OCI-LY7 (cell line): ENCODE measurements around the gene CHAF1A. TPM values are rescaled to one million over a fixed set of nuclear protein-coding genes. Genes with fewer than 3 reads are reported as not detected.

Experiments
- BruUV-seq: library from RNA; stranded (reverse); fragments of 400-500 nt; replicated peaks from 2 replicates; lab custom pipeline; 2021; lab: Mats Ljungman, UMichigan
- CTCF ChIA-PET: fragments of 300-600 bp; sonication (Branson Sonifier 250); formaldehyde crosslinking; loops from one replicate; lab custom pipeline; 2022; ENCODE audit warnings: antibody characterized with exemption; ENCODE audit not compliant: unreplicated experiment; lab: Charles Lee
- POLR2A ChIA-PET: fragments of 300-600 bp; sonication (Branson Sonifier 250); formaldehyde crosslinking; loops from one replicate; lab custom pipeline; 2022; ENCODE audit warnings: antibody characterized with exemption; lab: Charles Lee
- DNase-seq: peaks from one replicate; pipeline ENCODE4 v3.0.0-alpha.2; 2015; ENCODE audit warnings: low spot score
- H2AFZ ChIP-seq: fragments of 200-600 bp; sonication (generic), shearing (Covaris generic); 2 replicates; pipeline ENCODE4 v1.6.1; 2014; ENCODE audit warnings: mild to moderate bottlenecking, antibody characterized with exemption, low read length, moderate library complexity
- H3K27ac ChIP-seq: fragments of 200-600 bp; sonication (generic); 2 replicates; pipeline ENCODE4 v1.5.1; 2014; ENCODE audit warnings: mixed run types, low read depth, mild to moderate bottlenecking, moderate library complexity, low read length, inconsistent platforms; ENCODE audit not compliant: poor library complexity, severe bottlenecking
- H3K36me3 ChIP-seq: fragments of 200-600 bp; sonication (generic); 2 replicates; pipeline ENCODE4 v1.6.1; 2014; ENCODE audit warnings: mild to moderate bottlenecking, antibody characterized with exemption, low read length, moderate library complexity, mixed read lengths; ENCODE audit not compliant: insufficient read depth
- H3K4me1 ChIP-seq: fragments of 200-600 bp; sonication (generic); 2 replicates; pipeline ENCODE4 v1.5.1; 2014; ENCODE audit warnings: mild to moderate bottlenecking, low read length; ENCODE audit not compliant: insufficient read depth, poor library complexity, severe bottlenecking
- H3K4me2 ChIP-seq: fragments of 200-600 bp; sonication (generic); 2 replicates; pipeline ENCODE4 v1.6.1; 2014; ENCODE audit warnings: mild to moderate bottlenecking, low read length
- H3K4me3 ChIP-seq: fragments of 200-600 bp; sonication (generic); 2 replicates; pipeline ENCODE4 v1.5.1; 2014; ENCODE audit warnings: mild to moderate bottlenecking, low read depth, low read length; ENCODE audit not compliant: poor library complexity, severe bottlenecking
- H3K79me2 ChIP-seq: fragments of 200-600 bp; sonication (generic); 2 replicates; pipeline ENCODE4 v1.6.1; 2016; ENCODE audit warnings: low read depth, mild to moderate bottlenecking, low read length, moderate library complexity, mixed read lengths; ENCODE audit not compliant: insufficient read depth
- H3K9me2 ChIP-seq: fragments of 200-600 bp; sonication (generic); 2 replicates; pipeline ENCODE4 v1.6.1; 2016; ENCODE audit warnings: mild to moderate bottlenecking, low read length, mixed read lengths; ENCODE audit not compliant: insufficient read depth
- H3K9me3 ChIP-seq: fragments of 200-600 bp; sonication (generic); 2 replicates; pipeline ENCODE4 v1.6.1; 2014; ENCODE audit warnings: mild to moderate bottlenecking, mixed run types, low read length, mixed read lengths
- H4K20me1 ChIP-seq: fragments of 200-600 bp; sonication (generic); 2 replicates; pipeline ENCODE4 v1.6.1; 2014; ENCODE audit warnings: mild to moderate bottlenecking, antibody characterized with exemption, low read length, moderate library complexity, mixed read lengths; ENCODE audit not compliant: insufficient read depth
- CTCF ChIP-seq: fragments of 200-600 bp; sonication (generic); conservative IDR thresholded peaks from 2 replicates; pipeline ENCODE4 v1.5.1; 2014; ENCODE audit warnings: mild to moderate bottlenecking, antibody characterized with exemption, low read length, moderate library complexity, mixed read lengths
- EZH2phosphoT487 ChIP-seq: fragments of 200-600 bp; sonication (generic); IDR thresholded peaks from 2 replicates; pipeline ENCODE4 v1.6.1; 2018; ENCODE audit warnings: low read depth, borderline replicate concordance, mild to moderate bottlenecking, mixed run types, antibody characterized with exemption, low read length, moderate library complexity, mixed read lengths
- intact Hi-C: fragments of 100-400 bp; cut with micrococcal nuclease; formaldehyde crosslinking; loops from one replicate; pipeline ENCODE4 v1.10.0; 2022; ENCODE audit not compliant: unreplicated experiment
- total RNA-seq, 2 experiments: library from RNA; depleted of rRNA in 1 of 2; stranded (reverse); fragments of >200 nt in 1 of 2; shearing (Covaris generic) in 1 of 2; gene quantifications; 2 replicates each; pipeline ENCODE4 v1.2.3, GENCODE V29; 2014 to 2022

Gene CHAF1A
- total RNA-seq, 2 experiments from 2014 or later = 107 to 119 TPM

GRCh38 chr19:4483385-4483784 is 80.9 kb downstream of the CHAF1A start:
- DNase-seq = no peak
- Histone ChIP-seq H4K20me1 (no peaks in the 10 kb centered on the region), H3K27ac (no peak overlapping the region), H3K79me2 (no peaks in the 10 kb centered on the region), H3K4me2 (no peak overlapping the region), H3K4me3 (no peak overlapping the region), H3K9me2 (no peaks in the 10 kb centered on the region), H2AFZ (no peak overlapping the region), H3K4me1 (no peaks in the 10 kb centered on the region), H3K36me3 (peaks cover 31% of the 10 kb centered on the region), H3K9me3 (no peaks in the 10 kb centered on the region)
- ChIA-PET CTCF (no interaction called here), POLR2A (no interaction called here)
- intact Hi-C loops = no loop called here
- no TSS peak for BruUV-seq
- TF ChIP-seq CTCF = no peak
- TF ChIP-seq EZH2phosphoT487 = no peak

GRCh38 chr19:4487572-4487971 is 85.1 kb downstream of the CHAF1A start:
- Histone ChIP-seq H3K36me3 (peaks cover 51% of the 10 kb centered on the region), H3K4me1 (no peaks in the 10 kb centered on the region), H4K20me1 (no peaks in the 10 kb centered on the region), H3K79me2 (no peaks in the 10 kb centered on the region), H2AFZ (no peak overlapping the region), H3K4me2 (no peak overlapping the region), H3K9me3 (no peaks in the 10 kb centered on the region), H3K9me2 (no peaks in the 10 kb centered on the region), H3K27ac (no peak overlapping the region), H3K4me3 (no peak overlapping the region)
- ChIA-PET POLR2A (interaction anchor here (0.6 kb wide), 1 partner anchor 1714 kb away, joined by 3 read pairs; no protein-coding TSS in a partner anchor), CTCF (no interaction called here)
- TF ChIP-seq CTCF (no peak), EZH2phosphoT487 (no peak)
- no peak for DNase-seq
- no TSS peak for BruUV-seq
- intact Hi-C loops = no loop called here

- Histone ChIP-seq H3K4me3 (no peak overlapping the region), H3K9me2 (no peaks in the 10 kb centered on the region), H3K36me3 (peaks cover 54% of the 10 kb centered on the region), H3K27ac (no peak overlapping the region), H2AFZ (no peak overlapping the region), H3K4me2 (no peak overlapping the region), H3K79me2 (no peaks in the 10 kb centered on the region), H4K20me1 (no peaks in the 10 kb centered on the region), H3K4me1 (no peaks in the 10 kb centered on the region), H3K9me3 (no peaks in the 10 kb centered on the region)
- no TSS peak for BruUV-seq
- DNase-seq = no peak
- ChIA-PET CTCF (no interaction called here), POLR2A (no interaction called here)
- intact Hi-C loops = no loop called here
- TF ChIP-seq CTCF (no peak), EZH2phosphoT487 (no peak)
Measured at GRCh38 chr19:4488496-4488895, 86.1 kb downstream of the CHAF1A start.
